B cell (primary cell): Measurements from ENCODE around the gene GPC5.

Experiments used
- CTCF ChIP-seq: fragments of 200-600 bp; IDR thresholded peaks from one replicate; pipeline ENCODE4 v1.8.0; 2022; ENCODE audit warnings: antibody characterized with exemption, mild to moderate bottlenecking
- EZH2 ChIP-seq: IDR thresholded peaks from 2 replicates; pipeline ENCODE4 v1.6.1; 2012; ENCODE audit warnings: borderline replicate concordance, low read depth, mild to moderate bottlenecking, moderate library complexity, low read length; ENCODE audit not compliant: insufficient read depth, poor library complexity, severe bottlenecking

DNA sequence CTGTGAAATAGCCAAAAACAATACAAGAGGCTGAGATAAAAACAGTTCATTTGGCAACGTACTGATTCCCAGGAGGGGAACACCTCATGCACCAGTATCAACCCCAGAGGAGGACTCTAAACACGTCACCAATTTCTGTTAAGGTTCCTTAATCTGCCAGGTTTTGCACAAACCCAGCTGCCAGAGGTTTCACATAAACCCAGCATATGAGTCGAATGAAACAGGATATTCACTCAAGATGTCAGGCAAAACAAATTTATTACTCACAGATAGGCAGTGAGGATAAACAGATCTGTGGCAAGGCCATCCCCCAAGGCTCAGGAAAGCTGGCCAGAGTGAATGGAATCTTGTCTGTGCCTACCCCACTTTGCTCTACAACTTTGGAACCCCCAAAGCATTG lies 210.9 kb downstream of the GPC5 start:
- TF ChIP-seq CTCF = no peak
- TF ChIP-seq EZH2 = no peak
